HG02970 (cell line): ENCODE data around the gene DIS3L.
"Not testable (repeated sequence)": the region's sequence is repeated elsewhere in the genome, so short reads cannot be mapped to it uniquely, and the experiment has no call there.

Experiments used
- ATAC-seq: cut with Tn5 transposase; IDR thresholded peaks from one replicate; pipeline ENCODE4 v1.9.1; 2021; ENCODE audit warnings: mild to moderate bottlenecking, moderate library complexity, moderate number of reproducible peaks; ENCODE audit not compliant: unreplicated experiment, low FRiP score

The DIS3L gene

DNA sequence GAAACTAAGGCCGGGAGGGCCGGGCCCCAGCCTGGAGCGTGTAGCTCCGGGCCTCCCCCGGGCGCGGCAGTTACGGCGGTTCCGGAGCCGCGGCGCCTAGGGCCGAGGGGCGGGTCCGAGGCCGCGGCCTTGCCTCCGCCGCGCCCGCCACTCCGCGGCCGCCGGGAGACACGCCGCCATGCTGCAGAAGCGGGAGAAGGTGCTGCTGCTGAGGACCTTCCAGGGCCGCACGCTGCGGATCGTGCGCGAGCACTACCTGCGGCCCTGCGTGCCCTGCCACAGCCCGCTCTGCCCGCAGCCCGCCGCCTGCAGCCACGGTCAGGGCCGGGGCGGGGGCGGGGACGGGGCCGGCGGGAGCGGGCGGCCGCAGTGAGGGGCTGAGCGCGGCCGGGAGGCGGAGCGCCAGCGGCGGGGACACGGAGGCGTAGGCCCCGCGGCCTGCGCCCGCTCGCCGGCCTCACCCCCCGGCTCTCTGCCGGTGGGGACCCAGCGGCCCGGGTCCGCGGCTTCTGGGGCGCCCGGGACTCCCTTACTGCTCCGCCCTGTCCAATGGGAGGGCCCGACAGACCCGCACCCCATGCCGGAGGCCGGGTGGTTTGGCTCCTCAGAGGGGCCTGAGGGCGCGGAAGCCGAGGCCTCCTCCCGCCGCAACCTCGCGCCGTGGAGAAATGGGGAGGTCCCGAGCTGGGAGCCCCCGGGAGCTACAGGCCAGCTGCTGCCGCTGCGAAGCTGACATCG lies at the start of gene DIS3L:
TSS of gene DIS3L (plus strand) at position 150 of the 738 bp plus-strand sequence. CDS start at position 179, 29 bp downstream.
- peak; percentile 61 for ATAC-seq

DNA sequence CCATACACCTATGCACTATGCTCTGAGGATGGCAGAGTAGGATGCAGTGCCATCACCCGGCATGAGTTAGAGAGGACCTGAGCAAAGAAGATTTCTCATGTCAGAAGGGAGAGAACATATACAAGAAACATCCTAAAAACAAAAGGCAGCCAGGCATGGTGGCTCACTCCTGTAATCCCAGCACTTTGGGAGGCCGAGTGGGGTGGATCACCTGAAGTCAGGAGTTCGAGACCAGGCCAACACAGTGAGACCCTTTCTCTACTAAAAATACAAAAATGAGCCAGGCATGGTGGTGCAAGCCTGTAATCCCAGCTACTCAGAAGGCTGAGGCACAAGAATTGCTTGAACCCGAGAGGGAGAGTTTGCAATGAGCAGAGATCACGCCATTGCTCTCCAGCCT lies 47.5 kb upstream of the DIS3L start:
- ATAC-seq: not testable (repeated sequence)

DNA sequence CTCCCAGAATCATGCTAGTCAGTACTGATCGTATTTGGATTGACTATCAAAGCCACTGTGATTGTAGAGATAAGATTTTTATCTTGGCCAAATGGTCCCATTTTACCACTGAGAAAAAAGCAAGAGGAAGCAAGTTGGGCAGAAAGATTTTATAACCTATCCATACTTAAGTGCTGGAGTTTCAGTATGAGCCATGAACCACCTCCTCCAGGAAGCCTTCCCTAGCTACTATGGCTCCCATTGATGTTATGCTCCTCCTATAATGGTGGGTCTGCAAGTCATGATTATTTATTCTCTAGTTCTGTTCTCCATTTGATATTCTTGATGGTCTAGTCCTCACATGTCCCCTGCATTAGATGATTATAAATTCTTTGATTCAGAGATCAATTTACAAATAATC lies 46.4 kb upstream of the DIS3L start:
- ATAC-seq: no peak

DNA sequence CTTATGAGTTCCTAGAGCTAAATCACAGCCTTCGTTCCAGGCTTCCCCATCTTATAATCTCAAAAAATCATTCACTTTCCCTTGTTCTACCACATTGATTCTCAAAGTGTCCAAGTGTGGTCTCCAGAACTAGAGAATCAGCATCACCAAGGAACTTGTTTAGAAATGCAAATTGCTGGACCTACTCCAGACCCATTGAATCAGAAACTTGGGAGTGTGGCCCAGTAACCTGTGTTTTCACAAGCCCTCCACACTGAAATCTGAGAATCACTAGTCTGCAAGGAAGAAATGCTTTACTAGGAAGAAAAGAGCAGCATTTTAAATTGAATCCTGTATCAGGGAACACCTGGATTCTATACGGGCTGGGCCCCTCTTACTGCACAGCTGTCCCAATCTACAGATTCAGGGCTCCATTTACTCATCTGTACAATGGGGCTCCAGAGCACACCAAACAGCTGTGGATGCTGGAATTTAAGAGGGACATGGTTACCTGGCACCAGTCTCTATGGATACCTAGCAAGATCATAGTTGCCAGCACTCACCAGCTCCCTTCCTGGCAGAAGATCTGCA lies 43.7 kb upstream of the DIS3L start:
- no peak for ATAC-seq

DNA sequence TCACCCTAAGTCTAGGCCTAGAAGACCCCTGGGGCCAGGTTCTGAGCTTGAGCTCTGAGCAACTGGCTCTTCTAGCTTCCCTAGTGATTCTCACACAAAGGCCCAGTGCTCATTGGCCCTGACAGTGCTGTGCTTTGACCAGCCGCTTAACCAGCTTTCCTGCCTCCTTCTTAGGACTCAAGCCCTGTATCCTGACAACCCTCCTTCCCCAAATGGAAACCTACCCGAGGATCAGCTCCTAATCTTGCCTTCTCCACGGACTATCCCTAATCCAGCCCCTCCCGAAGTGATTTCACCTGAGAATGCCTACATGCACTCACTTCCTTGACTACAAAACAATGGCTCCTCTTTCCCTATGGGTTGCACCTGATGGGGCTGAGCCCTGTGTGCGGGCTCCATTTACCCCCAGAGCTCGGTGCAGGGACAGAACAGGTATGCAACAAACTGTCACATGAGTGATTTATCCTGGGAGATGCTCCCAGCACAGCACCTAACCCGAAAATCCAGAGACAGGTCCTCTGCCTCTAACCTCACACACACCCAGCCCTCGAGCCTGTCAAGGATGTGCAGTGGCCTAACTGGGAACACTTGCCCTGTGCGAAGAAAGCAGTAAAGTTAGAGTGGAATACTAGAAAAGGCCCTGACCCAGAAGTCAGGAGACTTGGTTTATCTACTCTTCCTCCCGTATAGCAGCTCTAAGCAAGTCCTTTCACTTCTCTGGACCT lies 42.1 kb upstream of the DIS3L start:
- ATAC-seq: no peak

DNA sequence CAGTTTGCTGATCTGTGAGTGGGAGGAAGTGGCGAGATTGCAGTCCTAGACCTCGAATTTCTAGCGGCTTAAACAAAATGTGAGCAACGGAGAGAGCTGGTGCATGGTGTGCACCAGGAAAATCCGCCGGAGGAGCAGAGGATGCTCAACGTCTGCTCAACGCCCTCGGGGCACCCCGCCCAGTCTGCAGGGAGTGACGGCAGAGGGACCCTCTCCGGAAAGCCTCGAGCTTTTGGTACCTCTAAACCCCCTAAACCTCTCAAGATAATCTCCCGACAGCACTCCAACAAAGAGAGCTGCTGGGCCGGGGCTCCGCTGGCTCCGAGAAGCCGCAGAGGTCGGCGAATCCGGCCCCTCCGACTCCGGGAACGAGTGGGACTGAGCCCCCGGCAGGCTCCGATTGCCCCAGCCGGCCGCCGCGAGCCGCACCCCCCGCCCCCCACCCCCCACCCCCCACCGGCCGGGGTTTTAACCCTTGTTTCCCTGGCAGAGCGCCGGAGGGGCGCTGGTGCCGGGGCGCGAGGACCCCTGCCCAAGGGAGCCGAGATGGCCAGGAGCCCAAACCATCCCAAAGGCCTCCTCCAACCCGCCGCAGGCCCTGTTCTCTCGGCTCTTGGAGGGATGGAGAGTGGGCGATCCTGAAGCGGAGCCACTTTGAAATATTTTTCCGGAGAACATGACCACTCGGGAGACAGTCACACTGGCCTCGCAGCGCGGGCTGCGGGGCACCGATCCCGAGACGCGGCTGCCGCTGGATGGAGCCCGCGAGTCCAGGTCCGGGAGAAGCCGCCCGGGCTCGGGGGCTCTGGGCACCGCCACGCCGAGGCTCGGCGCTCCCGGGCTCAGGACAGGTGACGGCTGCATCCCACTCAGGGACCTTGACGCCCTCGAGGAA lies 41.3 kb upstream of the DIS3L start:
- ATAC-seq: no peak

DNA sequence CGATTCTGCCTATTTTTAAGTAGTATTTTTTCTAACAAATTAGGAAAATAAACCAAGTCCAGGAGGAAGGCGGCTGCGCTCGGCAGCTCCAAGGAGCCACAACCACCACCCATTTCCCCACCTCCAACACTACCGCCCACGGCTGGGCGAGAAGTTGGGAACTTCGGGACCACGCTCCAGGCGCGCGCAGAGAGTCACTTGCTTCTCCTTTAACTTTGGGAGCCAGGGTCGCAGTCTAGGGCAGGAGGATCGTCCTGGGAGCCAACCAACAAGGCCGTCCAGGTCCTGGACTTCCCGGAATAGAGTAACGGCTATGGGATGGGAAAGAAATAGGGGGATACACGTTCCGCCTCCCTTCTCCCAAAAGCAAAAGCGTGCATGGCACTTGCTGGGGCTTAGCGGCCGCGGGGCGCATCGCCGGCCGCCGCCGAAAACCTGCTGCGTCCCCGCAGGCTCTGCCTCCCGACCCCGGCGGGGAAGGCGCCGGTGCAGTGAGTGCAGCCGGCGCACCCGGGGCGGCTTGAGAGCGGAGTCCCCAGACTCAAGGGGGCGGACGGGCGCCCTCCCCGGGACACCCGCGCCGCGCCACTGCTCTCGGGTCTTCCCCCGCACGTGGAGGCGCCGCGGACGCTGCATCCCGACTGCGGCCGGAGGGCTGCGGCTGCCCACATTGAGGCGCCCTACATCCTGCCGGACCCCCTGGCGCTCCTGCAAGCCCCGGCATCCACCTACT lies 40.5 kb upstream of the DIS3L start:
- ATAC-seq: no peak

GRCh38 chr15:66253418-66254088 lies 39.8 kb upstream of the DIS3L start, which contains the start of gene MEGF11:
MEGF11 (minus strand) TSS chr15:66253750; CDS start chr15:66128403, 125,347 bp downstream.
- ATAC-seq: no peak

DNA sequence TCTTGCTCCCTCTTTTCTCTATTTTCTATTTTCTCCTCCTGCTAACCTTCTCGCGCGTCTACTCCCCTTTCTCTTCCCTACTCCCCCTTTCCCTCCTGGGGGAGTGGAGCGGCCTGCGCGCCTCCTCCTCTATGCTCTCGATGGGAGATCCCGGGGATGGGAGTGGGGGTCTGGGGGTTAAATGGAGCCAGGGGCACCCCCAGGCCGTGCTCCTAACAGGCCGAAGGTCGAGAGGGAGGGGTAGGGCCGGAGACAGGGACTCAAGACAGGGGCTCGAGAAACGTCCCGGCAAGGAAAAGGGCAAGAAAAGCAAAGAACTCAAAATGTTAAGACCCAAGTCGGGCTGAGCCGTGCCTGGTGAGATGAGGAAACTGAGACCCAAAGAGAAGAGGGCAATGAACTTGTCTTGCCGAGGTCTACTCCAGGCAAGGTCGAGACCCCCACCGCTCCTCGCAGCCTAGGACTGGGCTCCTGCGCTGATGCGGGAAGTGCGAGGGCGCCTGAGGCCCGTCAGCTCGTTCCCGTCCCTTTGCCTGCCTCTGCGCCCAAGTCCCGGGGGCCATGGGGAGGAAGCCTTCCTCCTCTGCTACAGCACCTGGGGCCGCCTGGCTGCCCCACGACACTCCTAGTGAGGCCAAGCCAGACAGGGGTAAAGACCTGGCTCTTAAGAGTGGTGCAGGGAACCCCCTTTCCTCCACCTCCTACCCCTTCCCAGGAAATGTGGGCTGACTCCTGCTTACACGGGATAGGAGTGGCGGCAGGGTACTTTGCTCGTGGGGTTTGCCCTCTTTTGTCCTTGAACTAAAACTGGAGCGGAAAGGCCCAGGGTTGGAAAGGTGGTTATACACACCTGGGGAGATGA lies 39.0 kb upstream of the DIS3L start:
- no peak for ATAC-seq

DNA sequence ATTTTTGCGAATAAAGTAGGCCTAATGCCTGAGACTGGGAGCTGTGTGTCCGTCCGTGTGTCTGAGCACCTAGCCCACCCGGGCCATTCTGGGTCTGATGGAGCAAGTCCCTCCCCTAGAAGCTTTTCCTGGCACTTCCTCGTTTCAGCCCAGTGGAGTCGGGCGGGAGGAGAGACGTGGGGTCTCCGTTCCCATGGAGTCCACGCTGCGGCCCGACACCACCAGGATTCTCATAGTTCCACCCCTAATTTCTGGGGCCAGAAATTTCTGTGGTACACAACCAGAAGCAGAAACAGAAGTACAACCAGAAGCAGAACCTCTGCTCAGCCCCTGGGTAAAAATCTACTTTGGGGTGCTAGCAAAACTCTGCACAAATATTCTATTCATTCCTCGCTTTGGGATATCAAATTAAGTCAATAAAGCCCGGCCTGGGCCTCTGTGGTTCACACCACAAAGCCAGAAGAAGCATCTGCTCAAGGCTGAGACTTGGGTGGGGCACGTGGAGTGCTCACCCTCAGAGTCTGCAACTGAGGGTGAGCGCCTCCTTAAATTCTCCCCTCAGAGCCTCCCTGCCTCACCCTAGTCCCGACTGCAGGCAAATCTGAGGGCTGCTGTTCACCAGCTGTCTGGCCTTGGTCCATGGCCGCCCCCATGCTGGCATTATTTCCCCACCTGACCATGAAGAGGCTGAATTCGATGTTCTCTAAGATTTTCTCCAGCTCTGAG lies 38.3 kb upstream of the DIS3L start:
- no peak for ATAC-seq

GRCh38 chr15:66256692-66257091 lies 36.7 kb upstream of the DIS3L start:
- no peak for ATAC-seq

DNA sequence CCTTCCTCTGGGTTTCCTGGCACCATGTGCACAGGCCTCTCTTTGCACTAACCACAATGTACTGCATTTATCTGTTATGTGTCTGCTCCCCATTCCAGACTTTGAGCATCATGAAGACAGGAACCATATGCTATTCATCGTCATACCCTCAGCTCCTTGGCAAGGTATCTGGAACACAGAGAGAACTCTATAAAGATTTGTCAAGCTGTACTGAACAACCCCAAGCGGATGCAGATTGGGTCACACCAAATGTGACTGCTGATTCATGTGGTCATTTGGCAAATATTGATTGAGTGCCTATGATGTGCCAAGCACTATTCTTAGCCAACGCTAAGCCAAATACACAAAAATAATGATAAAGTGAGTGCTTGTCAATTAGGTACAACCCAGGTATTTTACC lies 32.3 kb upstream of the DIS3L start:
- no peak for ATAC-seq

GRCh38 chr15:66262837-66263236 lies 30.5 kb upstream of the DIS3L start:
- not testable (repeated sequence) for ATAC-seq

GRCh38 chr15:66264859-66265513 lies 28.4 kb upstream of the DIS3L start:
- ATAC-seq: no peak

DNA sequence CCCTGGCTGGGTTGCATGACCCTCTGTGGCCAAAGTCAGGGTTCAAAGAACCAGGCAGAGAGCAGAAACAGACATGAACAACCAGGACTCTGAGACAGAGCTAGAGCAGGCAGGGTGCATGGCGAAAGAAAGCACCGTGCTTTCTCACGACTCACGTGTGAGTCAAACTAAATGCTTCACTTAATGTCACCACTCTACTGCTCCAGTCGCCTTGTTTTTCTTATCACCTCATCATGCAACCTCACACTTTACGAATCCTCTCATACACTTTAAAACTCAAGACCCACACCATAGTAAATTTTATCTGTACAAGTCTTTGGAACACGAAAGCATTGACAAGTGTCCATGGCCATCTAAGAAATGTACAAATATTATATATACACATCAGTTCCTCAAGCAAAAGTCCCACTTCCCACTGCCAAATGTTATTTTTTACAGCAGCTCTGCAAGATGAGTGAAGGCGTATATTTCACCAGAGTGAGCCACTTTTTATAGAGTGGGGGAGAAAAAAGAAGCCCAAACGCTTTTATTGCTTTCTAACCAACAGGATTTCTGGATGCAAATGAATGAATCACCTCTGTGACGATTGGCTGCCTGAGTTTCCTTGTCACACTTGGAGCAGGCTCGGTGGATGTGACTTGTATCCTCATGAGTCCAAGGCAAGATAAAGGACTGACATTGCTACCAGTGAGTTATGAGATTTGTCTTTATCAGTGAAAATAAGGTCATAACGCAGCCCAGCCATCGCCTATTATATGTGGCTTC lies 23.9 kb upstream of the DIS3L start:
- no peak for ATAC-seq

DNA sequence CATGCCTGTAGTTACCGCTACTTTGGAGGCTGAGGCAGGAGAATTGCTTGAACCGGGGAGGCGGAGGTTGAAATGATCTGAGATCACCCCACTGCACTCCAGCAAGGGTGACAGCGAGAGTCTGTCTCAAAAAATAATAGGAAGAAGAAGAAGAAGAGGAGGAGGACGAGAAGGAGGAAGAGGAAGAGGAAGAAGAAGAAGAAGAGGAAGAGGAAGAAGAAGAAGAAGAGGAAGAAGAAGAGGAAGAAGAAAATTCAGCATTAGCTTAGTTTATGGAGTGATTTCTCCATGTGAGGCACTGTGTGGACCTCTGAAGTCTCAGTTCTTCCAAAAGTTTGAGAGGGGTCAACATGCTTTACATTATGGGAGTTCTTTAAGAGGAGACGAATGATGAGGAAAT lies 22.4 kb upstream of the DIS3L start:
- ATAC-seq: no peak

GRCh38 chr15:66275352-66275751 lies 18.0 kb upstream of the DIS3L start:
- no peak for ATAC-seq
